Loucy (cell line): ENCODE measurements around the gene ACIN1.

Source experiments
- H2AFZ ChIP-seq: fragments of 200-600 bp; sonication (generic); 2 replicates; pipeline ENCODE4 v1.6.0; 2016; ENCODE audit warnings: antibody characterized with exemption, mild to moderate bottlenecking, low read length, moderate library complexity
- H3F3A ChIP-seq: fragments of 200-600 bp; 2 replicates; pipeline ENCODE4 v1.6.0; 2016; ENCODE audit warnings: antibody characterized with exemption, low read depth, mild to moderate bottlenecking
- H3K27me3 ChIP-seq: fragments of 200-600 bp; sonication (generic); 2 replicates; pipeline ENCODE4 v1.6.1; 2014; ENCODE audit warnings: low read length, mild to moderate bottlenecking; ENCODE audit not compliant: insufficient read depth, poor library complexity, severe bottlenecking
- H3K36me3 ChIP-seq: fragments of 200-600 bp; sonication (generic); 2 replicates; pipeline ENCODE4 v1.6.1; 2016; ENCODE audit warnings: low read length; ENCODE audit not compliant: insufficient read depth
- H3K4me1 ChIP-seq: fragments of 200-600 bp; sonication (generic); 2 replicates; pipeline ENCODE4 v1.5.1; 2014; ENCODE audit warnings: low read length, mild to moderate bottlenecking; ENCODE audit not compliant: insufficient read depth, poor library complexity, severe bottlenecking
- H3K4me2 ChIP-seq: fragments of 200-600 bp; sonication (generic); 2 replicates; pipeline ENCODE4 v1.6.0; 2014; ENCODE audit warnings: antibody characterized with exemption, low read length, low read depth, mild to moderate bottlenecking; ENCODE audit not compliant: poor library complexity, severe bottlenecking
- H3K4me3 ChIP-seq: fragments of 200-600 bp; sonication (generic); 2 replicates; pipeline ENCODE4 v1.5.1; 2014; ENCODE audit warnings: low read length, mild to moderate bottlenecking, mixed read lengths; ENCODE audit not compliant: poor library complexity, severe bottlenecking
- H3K79me2 ChIP-seq: fragments of 200-600 bp; sonication (generic); 2 replicates; pipeline ENCODE4 v1.6.1; 2014; ENCODE audit warnings: low read length; ENCODE audit not compliant: insufficient read depth
- H3K9ac ChIP-seq: fragments of 200-600 bp; sonication (generic); 2 replicates; pipeline ENCODE4 v1.6.0; 2014; ENCODE audit warnings: mild to moderate bottlenecking, low read depth, low read length, moderate library complexity; ENCODE audit not compliant: poor library complexity, severe bottlenecking
- H3K9me2 ChIP-seq: fragments of 200-600 bp; sonication (generic); replicated peaks from 2 replicates; pipeline ENCODE4 v1.6.1; 2016; ENCODE audit warnings: low read depth, low read length, mixed read lengths
- H3K9me3 ChIP-seq: fragments of 200-600 bp; sonication (generic); 2 replicates; pipeline ENCODE4 v1.6.1; 2014; ENCODE audit warnings: mild to moderate bottlenecking, antibody characterized with exemption, low read length, low read depth; ENCODE audit not compliant: insufficient read depth
- H4K20me1 ChIP-seq: fragments of 200-600 bp; sonication (generic); 2 replicates; pipeline ENCODE4 v1.6.0; 2014; ENCODE audit warnings: antibody characterized with exemption, low read length, mild to moderate bottlenecking; ENCODE audit not compliant: insufficient read depth, poor library complexity, severe bottlenecking
- EZH2phosphoT487 ChIP-seq: fragments of 200-600 bp; IDR thresholded peaks from 2 replicates; pipeline ENCODE4 v1.6.1; 2018; ENCODE audit warnings: antibody characterized with exemption, mild to moderate bottlenecking, moderate library complexity, borderline replicate concordance
- TF ChIP-seq, protein P1 (sequence below): fragments of 200-600 bp; sonication (generic); conservative IDR thresholded peaks from 2 replicates; pipeline ENCODE4 v1.5.1; 2014; ENCODE audit warnings: mild to moderate bottlenecking, antibody characterized with exemption, low read length

ACIN1 gene

DNA sequence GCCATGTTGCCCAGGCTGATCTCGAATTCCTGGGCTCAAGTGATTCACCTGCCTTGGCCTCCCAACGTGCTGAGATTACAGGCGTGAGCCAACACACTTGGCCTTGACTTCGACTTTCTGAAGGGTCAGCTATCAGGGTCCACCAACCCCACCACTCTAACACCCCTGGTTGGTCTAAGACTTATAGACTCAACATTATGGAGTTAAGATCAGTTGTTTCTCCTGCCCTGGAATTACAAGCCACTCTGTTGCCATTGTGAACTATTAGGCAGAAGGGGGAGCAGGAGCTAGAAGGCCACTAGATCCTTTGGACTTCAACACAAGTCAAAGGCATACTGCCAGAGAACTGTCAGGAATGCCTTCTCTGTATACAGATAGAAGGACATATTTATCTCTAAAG is 54.8 kb downstream of the ACIN1 start:
- H3K9me3 ChIP-seq, result no peaks in the 10 kb centered on the region
- no peaks in the 10 kb centered on the region for H3K36me3 ChIP-seq
- no peak overlapping the region for H3K4me3 ChIP-seq
- peaks cover 7% of the 10 kb centered on the region for H3K4me1 ChIP-seq
- no peak for TF ChIP-seq EZH2phosphoT487
- TF ChIP-seq, protein P1, sequence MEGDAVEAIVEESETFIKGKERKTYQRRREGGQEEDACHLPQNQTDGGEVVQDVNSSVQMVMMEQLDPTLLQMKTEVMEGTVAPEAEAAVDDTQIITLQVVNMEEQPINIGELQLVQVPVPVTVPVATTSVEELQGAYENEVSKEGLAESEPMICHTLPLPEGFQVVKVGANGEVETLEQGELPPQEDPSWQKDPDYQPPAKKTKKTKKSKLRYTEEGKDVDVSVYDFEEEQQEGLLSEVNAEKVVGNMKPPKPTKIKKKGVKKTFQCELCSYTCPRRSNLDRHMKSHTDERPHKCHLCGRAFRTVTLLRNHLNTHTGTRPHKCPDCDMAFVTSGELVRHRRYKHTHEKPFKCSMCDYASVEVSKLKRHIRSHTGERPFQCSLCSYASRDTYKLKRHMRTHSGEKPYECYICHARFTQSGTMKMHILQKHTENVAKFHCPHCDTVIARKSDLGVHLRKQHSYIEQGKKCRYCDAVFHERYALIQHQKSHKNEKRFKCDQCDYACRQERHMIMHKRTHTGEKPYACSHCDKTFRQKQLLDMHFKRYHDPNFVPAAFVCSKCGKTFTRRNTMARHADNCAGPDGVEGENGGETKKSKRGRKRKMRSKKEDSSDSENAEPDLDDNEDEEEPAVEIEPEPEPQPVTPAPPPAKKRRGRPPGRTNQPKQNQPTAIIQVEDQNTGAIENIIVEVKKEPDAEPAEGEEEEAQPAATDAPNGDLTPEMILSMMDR, result no peak
- H3K79me2 ChIP-seq, result no peaks in the 10 kb centered on the region
- no peak overlapping the region for H2AFZ ChIP-seq
- no peak overlapping the region for H3K4me2 ChIP-seq
- no peaks in the 10 kb centered on the region for H3K9me2 ChIP-seq
- H3K27me3 ChIP-seq, result no peaks in the 10 kb centered on the region
- no peaks in the 10 kb centered on the region for H4K20me1 ChIP-seq
- H3K9ac ChIP-seq, result no peak overlapping the region
- H3F3A ChIP-seq, result no peaks in the 10 kb centered on the region

DNA sequence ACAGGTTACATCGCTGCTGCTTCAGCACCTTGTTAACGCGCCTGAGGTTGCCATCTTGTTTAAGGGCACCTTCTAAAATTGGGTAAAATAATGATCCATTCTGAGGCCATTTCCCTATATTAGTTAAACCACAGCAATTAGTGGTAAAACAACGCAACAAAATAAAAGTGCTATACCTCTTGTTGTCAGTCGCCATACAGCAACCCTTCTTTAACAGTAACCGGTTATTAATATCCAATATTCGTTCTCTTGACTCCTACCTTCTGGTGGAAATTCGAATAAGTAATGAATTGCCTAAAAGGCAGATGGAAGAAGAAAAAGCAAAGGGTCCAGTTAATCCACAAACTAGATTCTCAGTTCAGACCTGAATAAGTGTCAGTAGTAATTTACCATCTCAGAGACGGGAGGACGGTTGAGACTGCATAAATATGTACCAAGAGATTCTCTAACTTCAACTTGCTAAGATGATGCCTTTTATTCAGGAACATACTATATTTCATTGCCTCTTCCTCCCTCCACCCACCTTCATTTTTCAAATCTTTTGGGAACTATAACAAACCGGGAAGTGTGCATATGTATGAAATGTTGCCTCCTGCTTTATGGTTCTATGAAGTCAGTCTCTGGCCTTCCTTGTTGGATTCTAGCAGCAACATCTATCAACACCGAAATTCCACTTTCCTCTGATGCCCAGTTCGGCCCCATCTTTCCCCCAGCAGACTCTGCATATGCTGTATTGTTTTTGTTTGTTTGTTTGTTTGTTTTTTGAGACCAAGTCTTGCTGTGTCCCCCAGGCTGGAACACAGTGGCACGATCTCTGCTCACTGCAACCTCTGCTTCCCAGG is 59.4 kb downstream of the ACIN1 start:
- Histone ChIP-seq H4K20me1 (peaks cover 7% of the 10 kb centered on the region), H3K9me3 (no peaks in the 10 kb centered on the region), H3K79me2 (peaks cover 34% of the 10 kb centered on the region), H3K4me1 (peaks cover 18% of the 10 kb centered on the region), H3K9ac (peak overlapping the region; percentile 95), H3K4me3 (peak overlapping the region; percentile 97), H2AFZ (peak overlapping the region; percentile 98), H3K4me2 (peak overlapping the region; percentile 95), H3K36me3 (peaks cover 5% of the 10 kb centered on the region; the same call in 1 of the 2 replicates), H3K9me2 (no peaks in the 10 kb centered on the region), H3F3A (no peaks in the 10 kb centered on the region), H3K27me3 (no peaks in the 10 kb centered on the region)
- no peak for TF ChIP-seq EZH2phosphoT487
- TF ChIP-seq, protein P1, result no peak

DNA sequence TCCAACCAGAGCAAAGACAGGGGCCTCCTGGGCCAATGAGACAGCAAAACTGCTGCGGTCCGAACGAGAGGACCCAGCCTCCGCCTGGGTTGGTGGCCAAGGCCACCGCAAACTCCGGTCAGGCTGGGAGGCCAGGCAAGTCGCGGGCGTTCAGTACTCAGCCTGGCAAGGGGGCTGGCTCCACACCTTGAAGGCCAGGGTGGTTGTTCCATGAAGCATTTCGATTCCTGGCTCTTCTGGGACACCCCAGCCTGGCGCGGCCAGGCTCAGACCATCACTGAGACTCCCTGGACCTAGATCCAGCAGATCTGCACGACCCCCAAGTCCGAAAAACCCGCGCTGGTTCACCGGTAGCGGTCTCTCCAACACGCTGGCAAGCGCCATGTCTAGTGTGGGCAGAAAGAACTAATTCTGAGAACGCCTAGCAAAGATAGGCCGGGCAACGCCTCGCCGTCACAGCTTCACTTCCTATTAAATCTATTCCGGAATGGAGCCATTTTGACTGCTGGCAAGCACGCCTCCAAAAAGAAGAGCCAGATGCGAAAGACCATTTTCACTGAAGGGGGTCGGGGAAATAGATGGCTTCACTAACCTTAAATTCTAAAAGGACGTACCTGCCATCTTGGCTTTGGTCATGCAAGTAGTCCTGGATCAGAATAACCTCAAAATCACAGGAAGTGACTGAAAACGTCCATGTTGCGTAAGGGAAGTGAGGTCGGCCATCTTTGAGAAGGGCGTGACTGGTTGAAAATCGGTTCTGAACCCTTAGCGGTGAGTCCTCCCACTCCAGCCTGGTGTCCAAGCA is 60.2 kb downstream of the ACIN1 start, which contains the start of gene PSMB5:
Gene PSMB5 (minus strand): TSS at position 403 of the 805 bp plus-strand sequence. CDS start 19 bp downstream, at position 384.
- Histone ChIP-seq H3K4me2 (peak within 1 kb of the TSS; percentile 95), H4K20me1 (peaks cover 7% of the 10 kb centered on the region)
- TF ChIP-seq, protein P1, result no peak
- TF ChIP-seq EZH2phosphoT487, result no peak

More for the DNA sequence above, 60.2 kb downstream of the ACIN1 start, which contains the start of gene PSMB5:
- H3F3A ChIP-seq, result no peaks in the 10 kb centered on the region
- H3K9ac ChIP-seq, result peak within 1 kb of the TSS; percentile 95
- H3K4me3 ChIP-seq, result peak within 1 kb of the TSS; percentile 97
- no peaks in the 10 kb centered on the region for H3K9me3 ChIP-seq
- no peaks in the 10 kb centered on the region for H3K9me2 ChIP-seq
- peaks cover 18% of the 10 kb centered on the region for H3K4me1 ChIP-seq
- H3K36me3 ChIP-seq, result peaks cover 5% of the 10 kb centered on the region; the same call in 1 of the 2 replicates
- H3K27me3 ChIP-seq, result no peaks in the 10 kb centered on the region
- peaks cover 34% of the 10 kb centered on the region for H3K79me2 ChIP-seq
- H2AFZ ChIP-seq, result peak within 1 kb of the TSS; percentile 98
